ENCODE results near the gene KRTAP3-3.

DNA sequence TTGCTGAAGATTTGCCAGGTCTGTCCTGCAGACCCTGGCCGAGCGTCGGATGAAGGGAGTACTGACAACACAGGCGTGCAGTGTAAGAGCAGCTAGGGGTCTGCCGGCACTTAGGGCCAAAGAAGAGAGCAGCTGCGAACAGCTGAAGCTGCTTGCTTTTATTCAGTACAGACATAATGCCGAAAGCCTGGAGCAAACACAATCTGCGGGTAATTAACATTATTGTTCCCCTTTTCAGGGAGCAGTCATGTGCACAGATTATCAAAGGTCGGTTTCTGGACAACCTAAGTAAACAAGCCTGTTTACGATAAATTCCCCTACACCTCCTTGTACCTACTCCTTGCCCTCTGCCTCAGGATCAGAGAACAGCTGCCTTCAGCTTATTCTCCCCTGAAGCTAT, 44.5 kb downstream of the KRTAP3-3 start:
- TF ChIP-seq, protein P1, sequence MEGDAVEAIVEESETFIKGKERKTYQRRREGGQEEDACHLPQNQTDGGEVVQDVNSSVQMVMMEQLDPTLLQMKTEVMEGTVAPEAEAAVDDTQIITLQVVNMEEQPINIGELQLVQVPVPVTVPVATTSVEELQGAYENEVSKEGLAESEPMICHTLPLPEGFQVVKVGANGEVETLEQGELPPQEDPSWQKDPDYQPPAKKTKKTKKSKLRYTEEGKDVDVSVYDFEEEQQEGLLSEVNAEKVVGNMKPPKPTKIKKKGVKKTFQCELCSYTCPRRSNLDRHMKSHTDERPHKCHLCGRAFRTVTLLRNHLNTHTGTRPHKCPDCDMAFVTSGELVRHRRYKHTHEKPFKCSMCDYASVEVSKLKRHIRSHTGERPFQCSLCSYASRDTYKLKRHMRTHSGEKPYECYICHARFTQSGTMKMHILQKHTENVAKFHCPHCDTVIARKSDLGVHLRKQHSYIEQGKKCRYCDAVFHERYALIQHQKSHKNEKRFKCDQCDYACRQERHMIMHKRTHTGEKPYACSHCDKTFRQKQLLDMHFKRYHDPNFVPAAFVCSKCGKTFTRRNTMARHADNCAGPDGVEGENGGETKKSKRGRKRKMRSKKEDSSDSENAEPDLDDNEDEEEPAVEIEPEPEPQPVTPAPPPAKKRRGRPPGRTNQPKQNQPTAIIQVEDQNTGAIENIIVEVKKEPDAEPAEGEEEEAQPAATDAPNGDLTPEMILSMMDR (IDR thresholded peaks at IDR 0.05) = no peak
- TF ChIP-seq POLR2A (IDR thresholded peaks at IDR 0.05) = no peak
- no peak for TF ChIP-seq POLR2AphosphoS5 (IDR thresholded peaks at IDR 0.05)

Measured in prostate gland (tissue), 2 donors.